ENCODE measurements around the gene CRYAB.
A peak's percentile ranks its signal among the peaks of the same experiment; 100 is the strongest.
"Not testable (repeated sequence)": the region's sequence is repeated elsewhere in the genome, so short reads cannot be mapped to it uniquely, and the experiment has no call there.

CRYAB gene

DNA sequence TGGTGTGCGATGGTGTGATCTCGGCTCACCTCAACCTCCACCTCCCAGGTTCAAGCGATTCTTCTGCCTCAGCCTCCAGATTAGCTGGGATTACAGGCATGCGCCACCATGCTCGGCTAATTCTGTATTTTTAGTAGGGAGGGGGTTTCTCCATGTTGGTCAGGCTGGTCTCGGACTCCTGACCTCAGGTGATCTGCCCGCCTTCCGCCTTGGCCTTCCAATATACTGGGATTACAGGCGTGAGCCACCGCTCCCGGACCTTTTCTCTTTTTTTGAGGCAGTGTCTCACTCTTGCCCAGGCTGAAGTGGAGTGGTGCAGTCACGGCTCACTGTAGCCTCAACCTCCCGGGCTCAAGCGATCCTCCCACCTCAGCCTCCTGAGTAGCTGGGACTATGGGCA, 21.6 kb upstream of the CRYAB start:
- not testable (repeated sequence) for DNase-seq

DNA sequence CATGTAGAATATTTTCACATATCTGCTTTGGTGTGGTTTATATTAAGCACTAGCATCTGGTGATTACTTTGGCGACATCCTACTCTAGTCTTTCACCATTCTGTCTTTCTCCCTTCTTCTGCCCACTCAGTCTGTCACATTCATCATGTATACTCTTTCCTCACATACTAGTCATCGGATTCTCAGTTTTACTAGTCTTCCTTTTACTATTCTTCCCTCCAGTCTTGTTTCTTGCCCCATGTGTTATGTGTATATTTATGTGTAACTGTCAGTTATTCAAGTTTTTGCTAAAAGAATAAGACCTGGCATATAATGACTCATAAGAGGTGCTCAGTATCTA, 21.0 kb upstream of the CRYAB start:
- no peak for DNase-seq

DNA sequence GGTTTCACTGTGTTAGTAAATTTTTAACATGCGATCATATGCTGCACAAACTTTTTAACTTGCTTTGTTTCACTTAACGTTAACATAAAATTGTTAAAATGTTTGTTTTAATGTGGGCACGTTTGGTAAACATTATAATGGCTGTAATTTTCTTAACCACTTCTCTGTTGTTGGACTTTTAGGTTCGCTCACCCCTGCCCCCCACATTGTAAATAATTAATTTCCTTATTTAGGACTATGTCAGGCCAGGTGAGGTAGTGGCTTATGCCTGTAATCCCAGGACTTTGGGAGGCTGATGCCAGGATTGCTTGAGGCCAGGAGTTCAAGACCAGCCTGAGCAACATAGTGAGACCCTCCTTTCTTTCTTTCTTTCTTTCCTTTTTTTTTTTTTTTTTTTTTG, 18.9 kb upstream of the CRYAB start:
- DNase-seq, result no peak

- peak; percentile 98 for DNase-seq
Observed at GRCh38 chr11:111926505-111927391, 15.2 kb upstream of the CRYAB start.

DNA sequence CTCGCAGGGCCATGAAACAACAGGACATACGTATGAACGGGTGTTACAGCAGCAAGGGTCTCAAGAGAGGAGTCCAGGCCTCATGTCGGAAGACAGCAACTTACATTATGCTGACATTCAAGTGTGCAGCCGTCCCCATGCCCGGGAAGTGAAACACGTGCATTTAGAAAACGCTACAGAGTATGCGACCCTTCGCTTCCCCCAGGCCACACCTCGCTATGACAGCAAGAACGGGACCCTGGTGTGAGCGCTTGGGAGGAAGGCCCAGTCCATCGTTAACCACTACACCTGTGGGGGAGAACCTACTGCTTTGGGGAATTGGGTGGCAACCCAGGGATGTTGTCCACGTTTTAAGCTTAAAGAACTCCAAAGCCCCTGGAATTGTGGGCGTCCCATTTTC, 14.4 kb upstream of the CRYAB start:
- DNase-seq, result no peak

DNA sequence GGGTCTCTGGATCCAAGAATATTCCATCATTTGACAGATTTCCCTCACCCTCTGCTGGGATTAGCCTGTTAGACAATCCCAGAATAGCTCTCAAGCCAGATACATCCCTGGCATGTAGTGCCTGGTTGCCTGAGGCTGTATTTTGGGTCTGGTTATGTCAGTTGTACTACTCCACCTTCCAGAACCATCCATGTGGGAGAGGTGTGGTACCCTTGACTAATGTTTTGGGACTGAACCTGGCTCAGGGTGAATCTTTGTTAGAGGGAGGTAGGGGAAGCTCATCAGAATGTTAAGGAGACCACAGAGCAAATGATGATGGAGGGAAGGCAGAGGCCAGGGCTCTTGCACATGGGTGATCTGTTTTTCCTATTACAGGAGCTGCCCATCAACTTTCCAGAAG, 12.4 kb upstream of the CRYAB start:
- DNase-seq, result no peak

- DNase-seq, result no peak
Observed at GRCh38 chr11:111923351-111923788, 11.8 kb upstream of the CRYAB start.

DNA sequence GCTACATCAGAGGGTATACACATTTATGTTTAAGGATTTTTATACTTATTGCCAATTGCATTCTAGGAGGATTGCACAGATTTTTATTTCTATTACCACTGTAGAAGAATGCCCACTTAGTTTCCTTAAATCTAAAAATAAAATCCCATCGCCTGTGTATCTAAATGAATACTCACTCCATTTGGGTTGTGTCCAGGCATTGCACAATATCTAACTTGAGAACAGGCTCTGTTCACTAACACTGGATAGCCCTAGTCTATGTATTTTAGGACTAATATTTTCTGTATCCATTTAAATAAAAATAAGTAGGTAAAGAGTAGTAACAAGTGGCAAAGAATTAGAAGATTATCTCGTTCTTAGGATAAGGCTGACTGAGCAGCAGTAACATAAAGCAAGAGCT, 11.2 kb upstream of the CRYAB start:
- no peak for DNase-seq

DNA sequence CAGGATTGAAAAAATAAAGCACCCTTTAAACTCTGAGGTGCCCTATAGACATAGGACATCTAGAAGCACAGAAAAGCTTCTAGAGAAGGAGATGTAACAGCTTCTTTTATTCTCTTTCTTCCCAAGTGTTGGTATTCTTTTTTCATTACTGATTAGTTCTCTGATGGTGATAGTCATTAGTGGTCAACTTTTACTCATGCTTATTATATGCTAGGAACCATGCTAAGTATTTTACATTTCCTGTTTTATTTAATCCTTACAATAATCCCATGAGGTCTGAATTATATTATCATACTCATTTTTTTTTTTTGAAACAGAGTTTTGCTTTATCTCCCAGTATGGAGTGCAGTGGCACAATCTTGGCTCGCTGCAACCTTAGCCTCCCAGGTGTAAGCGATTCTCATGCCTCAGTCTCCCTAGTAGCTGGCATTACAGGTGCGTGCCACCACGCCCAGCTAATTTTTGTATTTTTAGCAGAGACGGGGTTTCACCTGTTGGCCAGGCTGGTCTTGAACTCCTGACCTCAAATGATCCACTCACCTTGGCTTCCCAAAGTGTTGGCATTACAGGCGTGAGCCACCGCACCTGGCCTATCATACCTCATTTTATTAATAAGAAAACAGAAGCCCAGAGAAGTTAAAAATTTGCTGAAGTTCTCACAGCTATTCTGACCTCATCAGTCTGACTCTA, 10.1 kb upstream of the CRYAB start:
- no peak for DNase-seq

- no peak for DNase-seq
Observed at GRCh38 chr11:111920908-111921307, 9.3 kb upstream of the CRYAB start.

DNA sequence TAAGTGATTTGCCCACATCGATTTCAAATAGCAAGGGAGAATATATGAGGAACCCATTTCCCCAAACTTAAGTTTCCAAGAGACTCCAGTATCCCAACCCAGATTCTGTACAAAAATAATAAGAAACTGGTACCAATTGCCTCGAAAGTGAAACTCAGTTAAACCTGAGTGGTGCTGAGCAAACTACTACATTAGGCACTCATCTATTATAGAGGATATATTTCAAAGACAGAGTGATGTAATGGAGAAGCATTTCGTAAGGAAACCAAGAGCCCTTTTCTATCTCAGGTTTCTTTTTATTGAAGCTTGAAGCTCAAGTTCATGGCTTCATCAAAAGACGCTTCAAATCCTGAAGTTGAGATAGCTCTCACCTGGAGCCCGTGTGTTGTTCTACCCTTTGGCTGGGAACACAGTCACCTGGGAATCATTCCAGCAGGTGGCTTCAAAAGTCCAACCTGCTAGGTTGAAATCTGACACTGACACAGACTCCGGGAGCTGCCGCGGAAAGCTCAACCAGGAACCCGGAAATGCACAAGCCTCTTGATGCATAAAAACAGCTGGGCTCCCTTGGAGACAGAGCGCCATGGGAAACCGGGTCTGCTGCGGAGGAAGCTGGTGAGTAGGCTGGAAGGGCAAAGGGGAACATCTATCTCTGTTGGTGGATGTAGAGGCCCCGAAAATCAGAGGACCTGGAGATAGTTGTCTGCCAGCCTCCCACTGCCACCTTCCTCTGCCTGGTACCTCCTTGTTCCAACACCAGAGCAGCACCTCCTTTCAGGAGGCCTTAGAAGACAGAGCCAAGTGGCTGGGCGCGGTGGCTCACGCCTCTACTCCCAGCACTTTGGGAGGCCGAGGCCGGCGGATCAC, 7.1 kb upstream of the CRYAB start, which contains the start of gene C11orf52:
Gene C11orf52, plus strand, starts transcription at position 524 of the 867 bp plus-strand sequence. Its CDS starts 60 bp downstream, at position 584.
- DNase-seq, result no peak

DNA sequence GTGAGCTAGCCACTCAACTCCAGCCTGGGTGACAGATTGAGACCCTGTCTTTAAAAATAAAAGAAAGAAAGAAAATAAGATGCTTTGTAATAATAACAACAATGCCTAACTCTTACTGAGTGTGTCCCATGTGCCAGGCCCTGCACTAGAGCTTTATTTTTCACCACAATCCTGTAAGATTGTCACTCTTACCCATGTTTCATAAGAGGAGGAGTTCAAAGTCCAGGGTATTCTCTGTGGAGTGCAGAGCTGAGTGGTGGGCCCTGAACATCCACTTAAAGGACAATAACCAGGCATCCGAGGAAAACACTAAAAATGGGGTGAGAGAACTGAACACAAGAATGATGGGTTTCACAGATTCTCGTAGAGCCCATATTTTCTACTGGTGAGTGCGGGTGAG, 6.2 kb upstream of the CRYAB start:
- DNase-seq, result no peak

DNA sequence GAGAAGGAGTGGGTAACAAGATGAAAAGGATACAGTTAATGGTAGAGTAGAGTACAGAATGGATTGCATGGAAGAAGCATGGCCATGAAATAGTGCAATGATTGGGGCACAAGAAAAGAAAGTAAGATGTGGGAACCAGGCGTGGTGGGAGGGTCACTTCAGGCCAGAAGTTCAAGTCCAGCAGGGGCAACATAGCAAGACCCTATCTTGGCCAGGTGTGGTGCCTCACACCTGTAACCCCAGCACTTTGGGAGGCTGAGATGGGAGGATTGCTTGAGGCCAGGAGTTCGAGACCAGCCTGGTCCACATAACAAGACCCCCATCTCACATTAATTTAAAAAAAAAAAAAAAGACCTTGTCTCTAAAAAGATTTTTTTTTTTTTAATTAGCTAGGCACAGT, 5.7 kb upstream of the CRYAB start:
- DNase-seq, result no peak

GRCh38 chr11:111916768-111917167, 5.2 kb upstream of the CRYAB start:
- no peak for DNase-seq

GRCh38 chr11:111913997-111914396, 2.4 kb upstream of the CRYAB start:
- no peak for DNase-seq

DNA sequence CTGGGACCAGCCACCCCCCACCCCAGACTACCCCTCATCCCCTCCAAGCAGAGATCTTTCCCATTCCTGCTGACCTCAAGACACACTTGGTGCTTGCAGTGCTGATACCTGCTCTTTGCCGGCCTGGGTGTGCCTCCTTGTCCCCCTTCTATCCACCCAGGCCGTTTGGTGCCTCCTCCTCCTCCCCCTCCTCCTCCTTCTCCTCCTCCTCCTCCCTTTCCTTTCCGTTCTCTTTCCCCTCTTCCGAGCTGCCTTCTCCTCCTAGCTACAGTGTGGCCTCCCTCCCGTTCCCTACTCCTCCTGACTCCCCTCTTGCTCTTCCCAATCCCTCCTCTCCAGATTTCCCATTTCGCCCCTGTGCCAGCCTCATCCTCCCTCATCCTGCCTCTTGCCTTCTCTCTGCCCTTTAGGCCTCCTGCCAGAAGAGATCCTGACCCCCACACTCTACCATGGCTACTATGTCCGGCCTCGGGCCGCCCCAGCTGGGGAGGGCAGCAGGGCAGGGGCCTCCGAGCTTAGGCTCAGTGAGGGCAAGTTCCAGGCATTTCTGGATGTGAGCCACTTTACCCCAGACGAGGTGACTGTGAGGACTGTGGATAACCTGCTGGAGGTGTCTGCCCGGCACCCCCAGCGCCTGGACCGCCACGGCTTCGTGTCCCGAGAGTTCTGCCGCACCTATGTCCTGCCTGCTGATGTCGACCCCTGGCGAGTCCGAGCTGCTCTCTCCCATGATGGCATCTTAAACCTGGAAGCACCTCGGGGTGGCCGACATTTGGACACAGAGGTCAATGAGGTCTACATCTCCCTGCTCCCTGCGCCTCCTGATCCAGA, 1.7 kb upstream of the CRYAB start:
- no peak for DNase-seq

- no peak for DNase-seq
Observed at GRCh38 chr11:111912535-111912934, 965 bp upstream of the CRYAB start, which contains the start of gene HSPB2. Gene HSPB2 (plus strand): TSS chr11:111912734. CDS start chr11:111912830, 96 bp downstream.

- no peak for DNase-seq
Observed at GRCh38 chr11:111910676-111911562, 651 bp downstream of the CRYAB start.

GRCh38 chr11:111909378-111909777, 2.2 kb downstream of the CRYAB start:
- DNase-seq, result no peak

GRCh38 chr11:111908639-111909305, 2.8 kb downstream of the CRYAB start:
- DNase-seq, result no peak

GRCh38 chr11:111906680-111907079, 4.9 kb downstream of the CRYAB start:
- no peak for DNase-seq
